Adipocyte (in vitro differentiated cells): Measurements from ENCODE around the gene PDZRN3.
"Not testable (repeated sequence)": the region's sequence is repeated elsewhere in the genome, so short reads cannot be mapped to it uniquely, and the experiment has no call there.

Source experiments
- DNase-seq: peaks from one replicate; pipeline ENCODE4 v3.0.0-alpha.2; 2015; ENCODE audit warnings: low read depth
- H3K27me3 ChIP-seq: replicated peaks from 2 replicates; pipeline ENCODE4 v1.7.0; 2013; ENCODE audit warnings: mild to moderate bottlenecking, low read length, moderate library complexity; ENCODE audit not compliant: control insufficient read depth, insufficient read depth
- H3K36me3 ChIP-seq: 2 replicates; pipeline ENCODE4 v1.7.0; 2013; ENCODE audit warnings: low read length, mild to moderate bottlenecking, moderate library complexity; ENCODE audit not compliant: control insufficient read depth, insufficient read depth, severe bottlenecking
- H3K4me1 ChIP-seq: 2 replicates; pipeline ENCODE4 v1.7.0; 2013; ENCODE audit warnings: mild to moderate bottlenecking, low read length, moderate library complexity; ENCODE audit not compliant: control insufficient read depth, insufficient read depth
- H3K4me3 ChIP-seq: 2 replicates; pipeline ENCODE4 v1.7.0; 2013; ENCODE audit warnings: mild to moderate bottlenecking, low read length, moderate library complexity
- H3K9ac ChIP-seq: 2 replicates; pipeline ENCODE4 v1.7.0; 2013; ENCODE audit warnings: mild to moderate bottlenecking, low read length, moderate library complexity
- H3K9me3 ChIP-seq: 2 replicates; pipeline ENCODE4 v1.7.0; 2013; ENCODE audit warnings: mild to moderate bottlenecking, low read length, moderate library complexity; ENCODE audit not compliant: control insufficient read depth

Gene PDZRN3

DNA sequence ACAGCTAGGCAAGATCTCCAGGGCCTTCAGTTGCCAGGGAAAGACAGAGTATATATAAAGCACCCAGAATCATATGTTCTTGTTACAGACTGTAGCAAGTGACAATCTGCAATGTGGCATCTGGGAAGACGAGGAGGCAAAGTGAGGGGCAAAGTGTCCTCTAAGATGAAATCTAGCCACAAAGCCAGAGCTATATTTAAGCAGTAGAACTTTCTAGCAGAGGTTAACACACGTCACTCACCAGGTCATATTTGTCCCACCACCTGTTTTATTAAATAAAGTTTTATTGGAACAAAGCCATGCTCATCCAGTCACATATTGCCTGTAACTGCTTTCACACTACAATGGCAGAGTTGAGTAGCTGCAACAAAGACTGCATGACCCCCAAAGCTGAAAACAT, 51.5 kb downstream of the PDZRN3 start:
- DNase-seq, result no peak
- no peaks in the 10 kb centered on the region for H3K27me3 ChIP-seq
- H3K9me3 ChIP-seq, result no peaks in the 10 kb centered on the region
- H3K36me3 ChIP-seq, result peaks cover 4% of the 10 kb centered on the region
- no peak overlapping the region for H3K9ac ChIP-seq
- peaks cover 11% of the 10 kb centered on the region for H3K4me1 ChIP-seq
- no peak overlapping the region for H3K4me3 ChIP-seq

- Histone ChIP-seq H3K9me3 (no peaks in the 10 kb centered on the region), H3K27me3 (no peaks in the 10 kb centered on the region), H3K4me3 (no peak overlapping the region), H3K4me1 (peaks cover 10% of the 10 kb centered on the region), H3K36me3 (peaks cover 4% of the 10 kb centered on the region), H3K9ac (no peak overlapping the region)
- no peak for DNase-seq
Observed at GRCh38 chr3:73572368-73572767, 52.4 kb downstream of the PDZRN3 start.

DNA sequence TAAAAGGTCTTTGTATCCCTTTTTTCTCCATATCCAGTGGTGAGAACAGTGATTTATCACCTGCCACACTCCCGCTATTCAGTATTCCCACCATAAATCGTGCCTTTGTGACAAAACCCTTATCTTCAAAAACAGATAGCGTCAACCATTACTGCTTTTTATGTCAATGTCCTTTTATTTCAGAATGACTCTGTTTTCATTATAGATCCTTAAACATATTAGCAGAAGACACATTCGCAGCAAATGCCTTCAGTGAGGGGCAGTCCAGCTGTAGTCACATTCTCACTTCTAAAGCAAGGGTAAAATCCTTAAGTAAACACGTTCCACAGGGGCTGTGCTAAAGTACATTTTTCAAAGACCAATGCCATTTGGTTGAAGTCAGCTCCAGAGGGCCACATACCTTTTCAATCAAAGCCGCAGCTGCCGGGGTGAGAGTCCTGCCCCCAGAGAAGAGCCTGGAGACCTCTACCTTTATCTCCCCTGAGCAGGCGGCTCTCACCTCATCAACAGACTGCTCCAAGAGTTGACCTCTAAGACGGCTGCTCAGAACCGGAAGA, 53.4 kb downstream of the PDZRN3 start:
- Histone ChIP-seq H3K4me1 (no peaks in the 10 kb centered on the region), H3K36me3 (peaks cover 4% of the 10 kb centered on the region), H3K4me3 (no peak overlapping the region), H3K9me3 (no peaks in the 10 kb centered on the region), H3K27me3 (no peaks in the 10 kb centered on the region), H3K9ac (no peak overlapping the region)
- no peak for DNase-seq

DNA sequence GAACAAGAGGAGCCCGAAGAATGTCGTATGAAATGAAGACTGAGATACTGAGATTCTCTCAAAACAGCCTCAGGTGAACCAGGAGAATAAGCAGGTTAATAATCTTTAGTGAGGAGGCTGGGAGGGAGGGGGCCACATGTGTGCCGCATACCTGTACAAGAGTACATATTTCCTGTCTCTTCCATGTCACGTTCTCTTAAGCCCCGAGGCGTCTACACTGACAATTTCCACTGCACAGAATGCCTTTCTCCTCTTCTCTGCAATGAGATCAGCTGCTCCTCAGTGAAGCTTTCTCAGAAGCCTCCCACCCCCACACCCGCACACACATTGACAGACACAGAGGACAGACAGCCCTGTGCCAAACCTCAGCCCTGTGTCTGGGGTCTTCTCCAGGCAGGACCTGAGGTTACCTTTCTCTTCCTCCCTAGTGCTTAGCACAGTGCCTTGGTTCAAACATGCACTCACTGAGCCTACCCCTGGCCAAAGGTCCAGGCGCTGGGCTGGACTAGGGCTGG, 55.4 kb downstream of the PDZRN3 start:
- Histone ChIP-seq H3K4me1 (no peaks in the 10 kb centered on the region), H3K9ac (no peak overlapping the region), H3K9me3 (no peaks in the 10 kb centered on the region), H3K36me3 (peaks cover 4% of the 10 kb centered on the region), H3K4me3 (no peak overlapping the region), H3K27me3 (no peaks in the 10 kb centered on the region)
- no peak for DNase-seq

DNA sequence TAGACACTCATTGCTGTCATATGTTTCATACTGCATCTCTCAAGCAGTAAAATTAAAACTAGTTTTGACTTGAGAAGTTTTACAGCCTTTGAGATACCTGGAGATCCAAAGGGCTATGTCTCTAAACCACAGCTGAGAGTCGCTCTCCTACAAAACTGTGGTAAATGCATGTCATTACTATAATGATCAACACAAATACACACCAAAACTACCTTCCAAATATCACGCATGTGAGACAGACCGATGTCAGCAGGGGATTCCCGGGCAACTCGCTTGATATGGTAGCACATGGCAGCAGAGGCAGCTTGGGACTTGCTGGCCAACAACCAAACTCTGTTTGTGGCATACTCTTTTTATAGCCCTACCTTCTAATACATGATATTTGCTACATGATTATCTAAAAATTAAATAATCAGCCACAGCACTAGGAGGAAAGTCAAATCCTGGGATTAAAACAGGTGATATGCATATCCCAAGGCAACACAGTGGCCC, 56.3 kb downstream of the PDZRN3 start:
- DNase-seq, result no peak
- peaks cover 4% of the 10 kb centered on the region for H3K36me3 ChIP-seq
- H3K4me3 ChIP-seq, result no peak overlapping the region

GRCh38 chr3:73565374-73565773, 59.4 kb downstream of the PDZRN3 start:
- H3K9ac ChIP-seq, H3K27me3 ChIP-seq, DNase-seq, H3K36me3 ChIP-seq, H3K9me3 ChIP-seq, H3K4me3 ChIP-seq: not testable (repeated sequence)
- peaks cover 21% of the 10 kb centered on the region for H3K4me1 ChIP-seq

More for the DNA sequence above, 56.3 kb downstream of the PDZRN3 start:
- Histone ChIP-seq H3K4me1 (peaks cover 5% of the 10 kb centered on the region), H3K9ac (no peak overlapping the region), H3K27me3 (no peaks in the 10 kb centered on the region), H3K9me3 (no peaks in the 10 kb centered on the region)

DNA sequence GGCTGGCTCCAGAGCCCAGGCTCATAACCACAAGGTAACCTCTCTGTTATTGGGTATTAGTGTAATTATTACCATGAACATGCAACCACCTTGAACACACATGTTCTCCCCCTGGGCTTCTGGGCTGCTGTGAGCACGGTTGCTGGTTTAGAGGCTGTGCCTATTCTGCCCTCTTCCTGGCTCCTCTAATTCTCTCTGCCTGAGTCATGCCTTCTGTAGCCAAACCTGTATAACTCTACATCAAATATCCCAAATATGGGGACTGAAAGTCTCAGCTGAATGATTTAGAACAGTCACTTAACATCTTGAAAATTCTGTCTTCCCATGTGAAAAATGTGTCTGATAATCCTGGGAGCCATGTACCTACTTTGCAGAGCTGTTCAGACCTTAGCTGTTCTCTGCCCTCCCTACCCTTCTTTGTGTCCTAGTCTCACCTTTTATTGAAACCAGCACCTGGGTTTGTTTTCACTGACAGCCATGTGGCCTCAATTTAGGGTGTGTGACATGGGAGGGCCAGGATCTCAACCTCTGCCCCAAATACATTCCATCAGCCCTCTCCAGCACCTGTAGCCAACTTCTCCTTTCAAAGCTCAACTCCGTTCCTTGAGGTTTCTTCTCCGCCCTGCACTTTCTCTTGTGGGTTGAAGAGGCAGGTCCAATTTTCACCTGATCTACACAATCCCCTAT, 60.7 kb downstream of the PDZRN3 start:
- H3K4me3 ChIP-seq, result no peak overlapping the region
- H3K4me1 ChIP-seq, result peaks cover 33% of the 10 kb centered on the region
- peaks cover 4% of the 10 kb centered on the region for H3K36me3 ChIP-seq
- H3K27me3 ChIP-seq, result no peaks in the 10 kb centered on the region
- H3K9ac ChIP-seq, result no peak overlapping the region
- no peaks in the 10 kb centered on the region for H3K9me3 ChIP-seq
- DNase-seq, result peak; percentile 21

DNA sequence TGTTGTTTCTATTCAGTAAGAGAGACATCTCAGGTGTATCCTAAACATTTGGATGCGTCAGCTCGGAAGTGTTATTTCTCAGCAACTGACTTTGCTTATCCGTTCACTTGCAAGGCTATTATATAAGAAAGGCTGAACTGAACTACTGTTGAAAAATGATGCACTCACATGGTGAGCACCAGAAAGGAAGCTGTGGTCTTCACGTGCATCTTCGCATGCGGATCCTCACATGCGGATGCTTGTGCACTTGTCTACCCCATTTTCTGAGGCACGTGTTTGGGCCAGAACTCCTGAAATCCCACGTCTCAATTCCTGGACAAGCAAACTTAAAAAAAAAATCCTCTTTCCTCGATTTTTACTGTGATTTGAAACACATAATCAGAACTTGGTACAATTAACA, 63.2 kb downstream of the PDZRN3 start:
- Histone ChIP-seq H3K27me3 (no peaks in the 10 kb centered on the region), H3K4me1 (peaks cover 59% of the 10 kb centered on the region), H3K4me3 (no peak overlapping the region), H3K9me3 (no peaks in the 10 kb centered on the region), H3K9ac (no peak overlapping the region), H3K36me3 (no peaks in the 10 kb centered on the region)
- no peak for DNase-seq

DNA sequence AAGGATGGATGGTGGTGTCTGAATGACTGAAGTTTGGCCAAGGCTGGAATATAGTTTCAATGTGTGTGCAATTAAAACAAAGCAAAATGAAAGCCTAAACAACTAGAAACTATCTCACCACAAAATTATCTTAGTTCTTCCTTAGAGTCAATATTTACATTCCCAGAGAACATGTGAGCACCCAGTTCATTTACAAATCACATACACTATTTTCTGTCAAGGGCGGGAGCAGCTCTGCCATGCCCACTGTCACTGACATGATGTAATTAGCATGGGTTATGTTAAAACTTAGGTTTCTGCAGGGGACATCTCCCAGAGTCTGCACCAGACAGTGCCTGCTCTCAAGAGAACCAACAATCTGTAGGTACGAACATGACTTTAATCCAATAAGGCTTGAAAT, 65.0 kb downstream of the PDZRN3 start:
- no peaks in the 10 kb centered on the region for H3K27me3 ChIP-seq
- H3K4me3 ChIP-seq, result no peak overlapping the region
- no peaks in the 10 kb centered on the region for H3K36me3 ChIP-seq
- H3K9ac ChIP-seq, result no peak overlapping the region
- no peaks in the 10 kb centered on the region for H3K9me3 ChIP-seq
- no peak for DNase-seq
- peaks cover 74% of the 10 kb centered on the region for H3K4me1 ChIP-seq

DNA sequence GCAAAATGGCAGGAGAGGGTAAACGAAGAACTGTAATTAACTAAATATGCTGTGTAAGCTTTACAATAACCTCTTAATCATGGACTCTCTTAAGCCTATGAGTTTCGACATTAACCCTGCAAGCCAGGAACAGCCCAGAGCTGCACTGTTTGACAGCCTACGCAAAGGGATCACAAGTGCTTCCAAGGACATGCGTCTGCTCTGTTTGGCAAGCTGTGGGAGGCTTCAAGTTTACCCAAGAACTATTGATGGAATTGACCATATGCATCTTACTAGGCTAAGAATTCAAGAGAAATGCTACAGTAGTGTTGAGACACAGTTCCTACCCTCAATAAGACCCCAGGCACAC, 66.0 kb downstream of the PDZRN3 start:
- Histone ChIP-seq H3K4me1 (peaks cover 78% of the 10 kb centered on the region), H3K9ac (peak overlapping the region; percentile 73), H3K9me3 (no peaks in the 10 kb centered on the region)

GRCh38 chr3:73557986-73558726, 66.6 kb downstream of the PDZRN3 start:
- H3K4me3 ChIP-seq, result peak overlapping the region; percentile 62
- no peaks in the 10 kb centered on the region for H3K9me3 ChIP-seq
- DNase-seq, result peak; percentile 54
- H3K36me3 ChIP-seq, result peaks cover 3% of the 10 kb centered on the region
- no peaks in the 10 kb centered on the region for H3K27me3 ChIP-seq
- peaks cover 72% of the 10 kb centered on the region for H3K4me1 ChIP-seq
- peak overlapping the region; percentile 73 for H3K9ac ChIP-seq

More for the DNA sequence above, 66.0 kb downstream of the PDZRN3 start:
- Histone ChIP-seq H3K4me3 (peak overlapping the region; percentile 62), H3K36me3 (peaks cover 3% of the 10 kb centered on the region), H3K27me3 (no peaks in the 10 kb centered on the region)
- no peak for DNase-seq
